WI38 (cell line): ENCODE results near the gene MYO16.

Source experiments
- H3K4me3 ChIP-seq: 2 replicates; pipeline ENCODE4 v1.5.1; 2011; ENCODE audit warnings: low read depth, mild to moderate bottlenecking, control low read depth, low read length
- TF ChIP-seq, protein P1 (sequence below): IDR thresholded peaks from 2 replicates; pipeline ENCODE4 v1.5.1; 2012; ENCODE audit warnings: low read depth, mild to moderate bottlenecking, control low read depth, low read length

Gene MYO16

DNA sequence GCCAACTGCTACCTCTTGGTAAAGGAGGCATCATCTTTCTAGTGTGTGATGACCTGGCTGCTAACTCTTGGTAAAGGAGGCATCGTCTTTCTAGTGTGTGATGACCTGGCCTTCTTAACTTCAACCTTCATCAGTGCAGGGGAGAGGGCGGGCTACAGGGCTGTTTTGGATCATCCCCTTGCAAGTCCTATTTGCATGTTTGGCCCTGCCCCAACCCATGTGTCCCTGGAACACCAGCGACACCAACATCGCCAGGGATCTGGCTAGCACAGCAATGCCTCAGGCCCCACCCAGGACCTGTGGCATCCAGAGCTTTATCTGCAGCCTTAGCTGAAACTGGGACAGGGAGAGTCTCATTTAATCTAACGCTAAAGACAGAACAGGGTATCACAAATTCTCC, 492.4 kb downstream of the MYO16 start:
- TF ChIP-seq, protein P1, sequence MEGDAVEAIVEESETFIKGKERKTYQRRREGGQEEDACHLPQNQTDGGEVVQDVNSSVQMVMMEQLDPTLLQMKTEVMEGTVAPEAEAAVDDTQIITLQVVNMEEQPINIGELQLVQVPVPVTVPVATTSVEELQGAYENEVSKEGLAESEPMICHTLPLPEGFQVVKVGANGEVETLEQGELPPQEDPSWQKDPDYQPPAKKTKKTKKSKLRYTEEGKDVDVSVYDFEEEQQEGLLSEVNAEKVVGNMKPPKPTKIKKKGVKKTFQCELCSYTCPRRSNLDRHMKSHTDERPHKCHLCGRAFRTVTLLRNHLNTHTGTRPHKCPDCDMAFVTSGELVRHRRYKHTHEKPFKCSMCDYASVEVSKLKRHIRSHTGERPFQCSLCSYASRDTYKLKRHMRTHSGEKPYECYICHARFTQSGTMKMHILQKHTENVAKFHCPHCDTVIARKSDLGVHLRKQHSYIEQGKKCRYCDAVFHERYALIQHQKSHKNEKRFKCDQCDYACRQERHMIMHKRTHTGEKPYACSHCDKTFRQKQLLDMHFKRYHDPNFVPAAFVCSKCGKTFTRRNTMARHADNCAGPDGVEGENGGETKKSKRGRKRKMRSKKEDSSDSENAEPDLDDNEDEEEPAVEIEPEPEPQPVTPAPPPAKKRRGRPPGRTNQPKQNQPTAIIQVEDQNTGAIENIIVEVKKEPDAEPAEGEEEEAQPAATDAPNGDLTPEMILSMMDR: no peak
- no peak overlapping the region for H3K4me3 ChIP-seq

DNA sequence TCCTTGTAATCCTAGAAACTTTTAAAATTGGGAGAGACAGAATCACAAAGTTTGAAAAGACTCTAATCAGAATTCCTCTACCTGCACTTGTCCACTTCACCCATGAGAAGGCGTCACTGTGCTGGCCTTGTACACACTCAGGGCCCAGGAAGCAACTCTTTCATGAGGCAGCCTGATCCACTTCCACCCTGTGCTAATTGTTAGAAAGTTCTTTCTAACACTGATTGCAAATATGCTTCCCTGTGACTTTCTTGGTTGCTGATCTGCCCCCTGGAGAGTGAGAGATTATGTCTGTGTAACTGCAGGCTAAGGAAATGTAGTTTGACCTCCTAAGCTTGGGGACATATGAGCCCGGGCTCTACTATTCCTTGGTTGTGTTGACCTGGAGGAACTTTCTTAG, 494.6 kb downstream of the MYO16 start:
- TF ChIP-seq, protein P1: no peak
- H3K4me3 ChIP-seq: no peak overlapping the region

DNA sequence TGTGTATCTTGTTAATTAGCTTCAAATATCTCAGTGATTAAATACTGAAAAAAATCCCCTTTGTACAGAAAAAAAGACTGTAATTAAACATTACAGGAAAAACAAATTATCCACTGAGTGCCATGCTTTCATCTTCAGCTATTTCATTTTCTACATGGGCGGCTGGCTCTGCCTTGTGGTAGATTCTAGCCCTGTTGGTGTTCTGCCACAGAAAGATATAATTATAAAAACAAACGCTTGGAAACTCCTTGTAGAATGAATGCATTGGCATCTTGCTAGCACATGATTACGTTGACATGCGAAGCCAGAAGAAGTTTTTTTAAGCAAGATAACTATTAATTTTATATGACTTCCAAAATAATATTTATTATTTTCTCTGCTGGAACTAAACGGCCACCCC, 496.8 kb downstream of the MYO16 start:
- TF ChIP-seq, protein P1: no peak
- no peak overlapping the region for H3K4me3 ChIP-seq

DNA sequence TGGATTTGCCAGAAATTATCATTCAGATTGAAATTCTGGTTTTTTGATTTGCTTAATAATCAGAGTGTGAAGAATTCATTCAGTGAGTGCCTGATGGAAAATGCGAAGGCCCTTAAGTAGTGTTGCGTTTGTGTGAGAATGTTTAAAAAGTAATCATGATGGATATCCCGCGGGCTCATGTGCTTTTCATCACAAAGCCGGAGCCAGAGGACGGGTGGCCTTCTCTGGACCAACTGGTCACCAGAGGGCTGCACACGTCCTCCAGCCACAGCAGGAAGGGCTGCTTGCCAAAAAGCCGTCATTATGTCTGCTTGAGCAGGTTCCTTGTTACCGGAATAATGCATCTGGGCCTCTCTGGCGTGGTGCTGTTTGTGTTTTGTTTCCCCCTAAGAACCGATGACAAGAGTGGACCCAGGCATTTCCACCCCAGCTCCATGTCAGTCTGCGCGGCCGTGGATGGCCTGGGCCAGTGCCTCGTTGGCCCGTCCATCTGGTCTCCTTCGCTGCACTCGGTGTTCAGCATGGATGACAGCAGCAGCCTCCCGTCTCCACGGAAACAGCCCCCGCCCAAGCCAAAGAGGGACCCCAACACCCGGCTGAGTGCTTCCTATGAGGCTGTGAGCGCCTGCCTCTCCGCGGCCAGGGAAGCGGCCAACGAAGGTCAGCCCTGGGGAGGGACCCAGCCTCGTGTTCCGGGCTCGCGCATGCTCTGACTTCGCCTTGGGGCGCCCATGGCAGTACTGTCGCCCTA, 497.7 kb downstream of the MYO16 start:
- H3K4me3 ChIP-seq: no peak overlapping the region

DNA sequence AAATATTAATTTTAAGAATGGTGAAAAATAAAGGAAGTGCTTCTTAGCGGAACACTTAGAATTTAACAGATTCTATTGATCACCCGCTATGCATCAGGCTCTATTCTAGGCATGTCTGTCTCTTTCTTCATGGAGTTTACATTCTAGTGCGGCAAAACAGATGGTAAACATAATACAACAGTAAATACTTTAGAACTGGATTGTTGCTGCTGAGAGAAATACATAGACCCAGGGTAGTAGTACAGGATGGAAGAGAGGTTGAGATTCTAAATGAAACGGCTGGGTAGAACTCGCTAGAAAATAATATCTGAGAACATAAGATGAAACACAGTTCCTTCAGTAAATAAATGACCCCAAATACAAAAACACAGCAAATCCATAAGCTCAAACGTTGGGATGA, 498.7 kb downstream of the MYO16 start:
- TF ChIP-seq, protein P1: no peak
- H3K4me3 ChIP-seq: no peak overlapping the region

More for the DNA sequence above, 497.7 kb downstream of the MYO16 start:
- TF ChIP-seq, protein P1: no peak

DNA sequence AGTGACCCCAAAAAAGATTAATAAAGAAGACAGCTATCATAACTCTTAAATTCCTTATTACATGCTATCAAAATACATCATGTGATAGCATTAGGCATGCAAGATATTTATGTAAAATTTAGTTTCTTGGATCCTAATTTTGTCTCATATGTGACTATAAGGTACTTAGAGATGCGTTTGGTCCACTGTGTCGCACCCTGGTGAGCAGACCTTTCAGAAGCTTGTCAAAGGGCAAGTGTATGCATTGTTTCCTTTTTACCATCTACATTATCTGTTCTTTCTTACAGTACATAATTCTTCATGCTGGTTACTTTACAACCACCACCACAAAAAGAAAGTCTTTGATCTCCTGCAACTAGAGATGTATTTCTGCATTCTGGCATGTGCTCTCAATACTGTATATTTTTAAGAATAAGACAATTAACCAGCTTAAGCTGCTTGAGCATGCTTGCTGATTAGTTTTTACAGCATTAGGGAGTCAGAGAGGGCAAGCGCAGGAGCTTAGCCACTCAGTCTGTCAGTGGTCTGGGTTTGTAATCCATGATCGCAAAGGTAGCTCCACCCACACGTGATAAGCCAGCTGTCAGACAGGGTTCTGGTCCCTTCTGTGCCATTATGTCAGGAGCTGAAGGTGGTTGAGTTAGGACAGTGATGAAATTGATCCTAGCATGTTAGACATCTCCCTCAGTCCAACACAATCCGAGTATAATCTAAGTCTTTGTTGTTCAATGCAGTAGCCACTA, 500.9 kb downstream of the MYO16 start:
- H3K4me3 ChIP-seq: no peak overlapping the region
- TF ChIP-seq, protein P1: no peak

DNA sequence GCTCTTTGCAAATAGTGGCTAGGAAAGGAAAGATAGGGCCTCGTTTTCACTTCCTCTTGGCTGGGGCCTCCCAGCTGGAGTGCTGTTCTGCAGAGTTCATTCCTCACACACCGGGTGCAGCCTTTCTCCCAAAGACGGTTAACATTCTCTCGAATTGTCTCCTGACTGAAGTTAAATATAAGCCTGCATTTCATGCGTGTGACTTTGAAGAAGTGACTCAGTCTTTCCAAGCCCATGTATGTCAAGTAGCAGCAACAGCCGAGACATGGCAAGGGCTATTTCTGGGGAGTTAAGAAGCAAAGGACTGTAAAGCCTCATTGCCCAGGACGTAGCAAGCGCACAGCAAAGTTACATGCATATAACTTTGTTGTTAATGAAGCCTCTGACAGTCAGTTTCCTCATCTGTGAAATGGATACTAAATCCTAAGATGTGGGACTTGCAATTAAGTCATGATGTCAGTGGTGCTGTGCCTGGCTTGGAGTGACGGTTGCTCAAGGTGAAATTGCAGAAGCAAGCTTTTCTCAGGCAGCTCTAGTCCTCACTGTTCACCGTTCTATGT, 502.4 kb downstream of the MYO16 start:
- no peak overlapping the region for H3K4me3 ChIP-seq
- TF ChIP-seq, protein P1: no peak
